Testis (tissue), 3 donors: Measurements from ENCODE around the gene TLR4. TPM values are rescaled to one million over a fixed set of nuclear protein-coding genes. Genes with fewer than 3 reads are reported as not detected.

Experiments
- DNase-seq: peaks from one replicate; pipeline ENCODE4 v3.0.0-alpha.2; 2019
- H3K27ac ChIP-seq, 2 donors: fragments of 200-600 bp; sonication (generic); one replicate each; pipeline ENCODE4 v1.5.1; 2019
- H3K27me3 ChIP-seq: fragments of 200-600 bp; sonication (generic); one replicate; pipeline ENCODE4 v1.5.1; 2019
- H3K36me3 ChIP-seq: fragments of 200-600 bp; sonication (generic); one replicate; pipeline ENCODE4 v1.5.1; 2017; ENCODE audit warnings: low read depth; ENCODE audit errors: missing control alignments
- H3K4me1 ChIP-seq: fragments of 200-600 bp; sonication (generic); one replicate; pipeline ENCODE4 v1.5.1; 2019
- H3K4me3 ChIP-seq, 2 donors: fragments of 200-600 bp; sonication (generic); one replicate each; pipeline ENCODE4 v1.5.1; 2017 to 2019
- H3K9me3 ChIP-seq: fragments of 200-600 bp; sonication (generic); one replicate; pipeline ENCODE4 v1.5.1; 2017
- POLR2A ChIP-seq: fragments of 450-650 bp; IDR thresholded peaks from one replicate; pipeline ENCODE4 v1.6.1; 2017; ENCODE audit warnings: antibody characterized with exemption, mild to moderate bottlenecking, moderate library complexity
- WGBS, 2 donors: methylation state at CpG; one replicate each; pipeline ENCODE4 v1.1.5; 2018; 5-methylcytosine and 5-hydroxymethylcytosine counted together
- intact Hi-C: fragments of 100-400 bp; cut with DNase I; formaldehyde crosslinking; loops from one replicate; pipeline ENCODE4 v1.15.1; 2023; ENCODE audit warnings: low total_unique reads
- polyA plus RNA-seq: library from polyadenylated mRNA; stranded (reverse); fragments of 350-450 nt; fragmentation: Illumina TruSeq; extraction: RNeasy Lipid Tissue Mini Kit (QIAGEN cat#74804); gene quantifications from one replicate; pipeline ENCODE4 v1.2.3, GENCODE V29; 2014; ENCODE audit warnings: low read depth, low replicate concordance; ENCODE audit not compliant: insufficient read depth
- total RNA-seq, 2 donors: library from RNA; depleted of rRNA; stranded (reverse); fragments of >200 nt; gene quantifications; one replicate each; pipeline ENCODE4 v1.2.3, GENCODE V29; 2016
- TF ChIP-seq, protein P1 (sequence below), 3 experiments: fragments of 450-650 bp in 2 of 3; fragments of 200-600 bp in 1 of 3; sonication (generic) in 1 of 3; IDR thresholded peaks; one replicate each; pipeline ENCODE4 v1.5.1; 2016 to 2019; ENCODE audit warnings: antibody characterized with exemption in 3 of 3, mild to moderate bottlenecking in 2 of 3, moderate library complexity in 1 of 3

Gene TLR4
- total and polyA plus RNA-seq, 3 donors from 2014 or later, result 3.7 to 5.0 (median 3.9) TPM

DNA sequence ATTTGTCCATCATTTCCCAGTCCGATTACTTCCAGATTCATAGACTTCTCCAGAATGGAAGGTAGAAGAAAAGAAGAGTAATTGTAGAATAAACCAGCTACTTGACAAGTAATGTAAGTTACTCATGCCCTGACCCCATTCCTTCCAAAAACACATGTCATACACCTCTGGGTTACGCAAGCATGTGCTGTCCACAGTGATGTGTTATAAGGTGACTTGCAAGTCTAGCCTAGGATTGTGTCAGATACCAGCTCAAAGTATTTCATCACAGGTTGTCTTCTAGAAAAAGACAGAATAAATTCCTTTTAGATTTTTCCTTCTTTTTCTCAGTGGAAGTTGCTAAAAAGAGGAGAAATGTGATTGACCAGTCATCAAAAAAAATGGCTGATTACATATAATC lies 8.0 kb upstream of the TLR4 start:
- no peaks in the 10 kb centered on the region for H3K9me3 ChIP-seq
- H3K4me1 ChIP-seq, result no peaks in the 10 kb centered on the region
- no peaks in the 10 kb centered on the region for H3K27me3 ChIP-seq
- no peak overlapping the region for H3K27ac ChIP-seq
- no peak overlapping the region for H3K4me3 ChIP-seq
- TF ChIP-seq POLR2A, result no peak
- TF ChIP-seq, protein P1, sequence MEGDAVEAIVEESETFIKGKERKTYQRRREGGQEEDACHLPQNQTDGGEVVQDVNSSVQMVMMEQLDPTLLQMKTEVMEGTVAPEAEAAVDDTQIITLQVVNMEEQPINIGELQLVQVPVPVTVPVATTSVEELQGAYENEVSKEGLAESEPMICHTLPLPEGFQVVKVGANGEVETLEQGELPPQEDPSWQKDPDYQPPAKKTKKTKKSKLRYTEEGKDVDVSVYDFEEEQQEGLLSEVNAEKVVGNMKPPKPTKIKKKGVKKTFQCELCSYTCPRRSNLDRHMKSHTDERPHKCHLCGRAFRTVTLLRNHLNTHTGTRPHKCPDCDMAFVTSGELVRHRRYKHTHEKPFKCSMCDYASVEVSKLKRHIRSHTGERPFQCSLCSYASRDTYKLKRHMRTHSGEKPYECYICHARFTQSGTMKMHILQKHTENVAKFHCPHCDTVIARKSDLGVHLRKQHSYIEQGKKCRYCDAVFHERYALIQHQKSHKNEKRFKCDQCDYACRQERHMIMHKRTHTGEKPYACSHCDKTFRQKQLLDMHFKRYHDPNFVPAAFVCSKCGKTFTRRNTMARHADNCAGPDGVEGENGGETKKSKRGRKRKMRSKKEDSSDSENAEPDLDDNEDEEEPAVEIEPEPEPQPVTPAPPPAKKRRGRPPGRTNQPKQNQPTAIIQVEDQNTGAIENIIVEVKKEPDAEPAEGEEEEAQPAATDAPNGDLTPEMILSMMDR (IDR thresholded peaks at IDR 0.05), result no peak
- DNase-seq, result no peak
- intact Hi-C loops, result no loop called here
- H3K36me3 ChIP-seq, result no peaks in the 10 kb centered on the region
- WGBS, 2 donors, result 96 to 97% methylated on average over 2 of the region's 2 CpGs

DNA sequence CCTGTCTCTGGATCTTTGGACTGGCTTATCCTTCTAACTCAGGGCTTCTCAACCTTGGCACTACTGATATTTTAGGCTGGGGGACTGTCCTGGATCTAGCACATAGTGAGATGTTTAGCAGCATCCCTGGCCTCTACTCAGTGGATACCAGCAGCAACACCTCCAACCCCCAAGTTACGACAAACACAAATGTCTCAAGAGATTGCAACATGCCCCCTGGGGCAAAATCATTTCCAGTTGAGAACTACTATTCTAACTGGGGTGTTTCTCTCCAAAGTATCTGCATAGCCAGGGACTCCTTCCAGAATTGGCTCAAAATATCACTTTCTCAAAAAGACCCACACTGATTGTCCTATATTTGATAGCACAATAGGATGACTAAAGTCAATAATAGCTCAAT lies 7.2 kb upstream of the TLR4 start:
- H3K4me3 ChIP-seq, result no peak overlapping the region
- no peaks in the 10 kb centered on the region for H3K27me3 ChIP-seq
- 94 to 100% methylated on average over 1 of the region's 1 CpG for WGBS, 2 donors
- no peaks in the 10 kb centered on the region for H3K36me3 ChIP-seq
- H3K4me1 ChIP-seq, result no peaks in the 10 kb centered on the region
- DNase-seq, result no peak
- H3K27ac ChIP-seq, result no peak overlapping the region
- intact Hi-C loops, result no loop called here
- TF ChIP-seq, protein P1 (IDR thresholded peaks at IDR 0.05), result no peak
- TF ChIP-seq POLR2A, result no peak
- no peaks in the 10 kb centered on the region for H3K9me3 ChIP-seq

DNA sequence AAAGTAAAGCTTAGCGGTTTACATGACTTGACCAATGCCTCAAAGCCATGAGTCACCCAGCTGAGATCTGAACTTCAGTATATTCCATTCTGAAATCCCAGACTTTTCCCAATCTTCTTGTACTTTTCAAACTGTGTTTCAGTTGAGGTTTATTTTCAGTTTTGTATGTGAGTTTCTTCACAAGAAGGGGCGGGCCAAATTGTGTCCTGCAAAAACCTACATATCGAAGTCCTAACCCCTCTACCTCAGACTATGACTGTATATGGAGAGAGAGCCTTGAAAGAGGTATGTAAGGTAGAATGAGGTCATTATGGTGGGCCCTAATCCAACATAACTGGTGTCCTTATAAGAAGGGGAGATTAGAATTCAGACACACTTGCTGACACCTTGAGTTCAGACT lies 666 bp upstream of the TLR4 start:
- Histone ChIP-seq H3K36me3 (no peaks in the 10 kb centered on the region), H3K27me3 (no peaks in the 10 kb centered on the region), H3K4me3 (no peak overlapping the region), H3K27ac (peak overlapping the region in 1 of 2 donors; percentile 57), H3K4me1 (no peaks in the 10 kb centered on the region), H3K9me3 (no peaks in the 10 kb centered on the region)
- no peak for TF ChIP-seq POLR2A
- TF ChIP-seq, protein P1 (IDR thresholded peaks at IDR 0.05), result no peak
- WGBS, 2 donors, result 93 to 96% methylated on average over 3 of the region's 3 CpGs
- DNase-seq, result no peak
- intact Hi-C loops, result no loop called here

- H3K9me3 ChIP-seq, result no peaks in the 10 kb centered on the region
- no peaks in the 10 kb centered on the region for H3K27me3 ChIP-seq
- TF ChIP-seq, protein P1 (IDR thresholded peaks at IDR 0.05), result no peak
- no peak for TF ChIP-seq POLR2A
- no peaks in the 10 kb centered on the region for H3K4me1 ChIP-seq
- H3K4me3 ChIP-seq, result peak overlapping the region; percentile 1 to 11
- no peak for DNase-seq
- 71 to 78% methylated on average over 1 of the region's 1 CpG for WGBS, 2 donors
- H3K27ac ChIP-seq, result peak overlapping the region; percentile 9 to 57
- intact Hi-C loops, result no loop called here
- no peaks in the 10 kb centered on the region for H3K36me3 ChIP-seq
Observed at GRCh38 chr9:117704597-117704996, 394 bp downstream of the TLR4 start.

DNA sequence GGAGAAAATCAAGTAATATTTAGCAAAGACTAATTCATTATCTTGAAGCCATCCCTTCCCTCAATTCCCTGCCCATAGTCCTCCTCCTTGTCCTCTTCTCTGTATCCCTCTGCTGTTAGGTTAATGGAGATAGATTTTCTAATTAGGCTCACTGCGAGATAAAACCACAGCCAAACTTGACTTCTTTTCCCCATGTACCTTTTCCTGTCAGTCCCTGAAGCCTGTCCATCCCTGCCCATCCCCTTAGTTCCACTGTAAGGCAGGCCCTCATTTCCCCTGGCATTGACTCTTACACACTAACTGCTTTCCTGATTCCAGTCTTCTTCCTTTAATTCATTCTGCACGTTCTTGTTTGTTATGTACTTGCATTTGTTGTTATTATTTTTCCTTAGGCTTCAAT lies 1.2 kb downstream of the TLR4 start:
- no peaks in the 10 kb centered on the region for H3K27me3 ChIP-seq
- H3K4me3 ChIP-seq, result peak overlapping the region in 1 of 2 donors; percentile 11
- no peak for DNase-seq
- intact Hi-C loops, result no loop called here
- no peaks in the 10 kb centered on the region for H3K36me3 ChIP-seq
- H3K9me3 ChIP-seq, result no peaks in the 10 kb centered on the region
- 76 to 85% methylated on average over 2 of the region's 2 CpGs for WGBS, 2 donors
- H3K27ac ChIP-seq, result no peak overlapping the region
- TF ChIP-seq POLR2A, result no peak
- TF ChIP-seq, protein P1 (IDR thresholded peaks at IDR 0.05), result no peak
- no peaks in the 10 kb centered on the region for H3K4me1 ChIP-seq
